ENCODE data around the gene L3MBTL4. TPM values are rescaled to one million over a fixed set of nuclear protein-coding genes. Genes with fewer than 3 reads are reported as not detected.

L3MBTL4 gene
- total RNA-seq, 1 experiment from 2014 or later = not detected

GRCh38 chr18:6021306-6022073 lies 393.2 kb downstream of the L3MBTL4 start:
- Histone ChIP-seq H2AFZ (ENCODE audit: low read depth, low read length, poor library complexity, severe bottlenecking) (no peak overlapping the region), H3K4me3 (replicated peaks in 1 of 2; ENCODE audit: low read depth in 1 of 2, low read length in 2 of 2) (no peak overlapping the region), H4K20me1 (ENCODE audit: insufficient read depth) (no peaks in the 10 kb centered on the region), H3K36me3 (ENCODE audit: control insufficient read depth in 1 of 2, insufficient read depth in 2 of 2, low read length in 2 of 2) (no peaks in the 10 kb centered on the region), H3K27me3 (ENCODE audit: insufficient read depth, low read length) (no peaks in the 10 kb centered on the region), H3K27ac (ENCODE audit: low read depth, low read length) (no peak overlapping the region), H3K9me3 (ENCODE audit: control insufficient read depth in 1 of 2, insufficient read depth in 1 of 2, low read depth in 1 of 2, low read length in 2 of 2) (peaks cover 13 to 30% of the 10 kb centered on the region in 2 experiments; a peak in 2 of 4 replicates), H3K9me2 (ENCODE audit: insufficient read depth) (no peaks in the 10 kb centered on the region), H3K4me2 (ENCODE audit: low read length) (no peak overlapping the region), H3K9ac (ENCODE audit: low read length) (no peak overlapping the region), H3K79me2 (ENCODE audit: insufficient read depth, low read length) (no peaks in the 10 kb centered on the region), H3K4me1 (ENCODE audit: control insufficient read depth in 1 of 2, insufficient read depth in 2 of 2, low read length in 2 of 2) (no peaks in the 10 kb centered on the region)
- ChIA-PET CTCF (no interaction called here), RAD21 (ENCODE audit: low non-redundant PET in 1 of 2, low total read pairs in 2 of 2, uncharacterized antibody in 2 of 2, unreplicated experiment in 2 of 2) (no interaction called here), POLR2A (no interaction called here)
- DNase-seq (ENCODE audit: low read depth, low spot score) = no peak
- intact Hi-C loops (cut with micrococcal nuclease) = no loop called here
- TF ChIP-seq ZBTB33 (IDR thresholded peaks at IDR 0.05; ENCODE audit: extremely low read depth, insufficient replicate concordance, low read length) (no peak), EZH2 (IDR thresholded peaks at IDR 0.05) (no peak), JUND (IDR thresholded peaks at IDR 0.05) (no peak), MAX (IDR thresholded peaks at IDR 0.05) (no peak), POLR2A (IDR thresholded peaks at IDR 0.05; ENCODE audit: borderline replicate concordance, extremely low read depth, insufficient read depth, insufficient read length) (no peak), RAD21 (IDR thresholded peaks at IDR 0.05; ENCODE audit: low read depth) (no peak)
- BruUV-seq (replicated peaks) = no TSS peak
- ATAC-seq = no peak

GRCh38 chr18:6018671-6019070 lies 396.0 kb downstream of the L3MBTL4 start:
- Histone ChIP-seq H3K9me3 (ENCODE audit: control insufficient read depth in 1 of 2, insufficient read depth in 1 of 2, low read depth in 1 of 2, low read length in 2 of 2) (peaks cover 14 to 29% of the 10 kb centered on the region in 2 experiments; a peak in 2 of 4 replicates), H3K4me1 (ENCODE audit: control insufficient read depth in 1 of 2, insufficient read depth in 2 of 2, low read length in 2 of 2) (no peaks in the 10 kb centered on the region), H3K79me2 (ENCODE audit: insufficient read depth, low read length) (no peaks in the 10 kb centered on the region), H3K27ac (ENCODE audit: low read depth, low read length) (no peak overlapping the region), H2AFZ (ENCODE audit: low read depth, low read length, poor library complexity, severe bottlenecking) (no peak overlapping the region), H3K4me3 (replicated peaks in 1 of 2; ENCODE audit: low read depth in 1 of 2, low read length in 2 of 2) (no peak overlapping the region), H3K36me3 (ENCODE audit: control insufficient read depth in 1 of 2, insufficient read depth in 2 of 2, low read length in 2 of 2) (no peaks in the 10 kb centered on the region), H3K27me3 (ENCODE audit: insufficient read depth, low read length) (no peaks in the 10 kb centered on the region), H4K20me1 (ENCODE audit: insufficient read depth) (no peaks in the 10 kb centered on the region), H3K9me2 (ENCODE audit: insufficient read depth) (no peaks in the 10 kb centered on the region), H3K4me2 (ENCODE audit: low read length) (no peak overlapping the region), H3K9ac (ENCODE audit: low read length) (no peak overlapping the region)
- DNase-seq (ENCODE audit: low read depth, low spot score) (no peak), ATAC-seq (no peak)
- no TSS peak for BruUV-seq (replicated peaks)
- TF ChIP-seq EZH2phosphoT487 (IDR thresholded peaks at IDR 0.05; ENCODE audit: borderline replicate concordance) (no peak), ELF1 (IDR thresholded peaks at IDR 0.05; ENCODE audit: borderline replicate concordance, low read depth) (no peak), SP1 (IDR thresholded peaks at IDR 0.05; ENCODE audit: low read depth) (no peak), TCF7L2 (IDR thresholded peaks at IDR 0.05; ENCODE audit: borderline replicate concordance, extremely low read depth, insufficient read depth, insufficient read length) (no peak), CEBPB (IDR thresholded peaks at IDR 0.05; ENCODE audit: low read depth) (no peak), EZH2 (IDR thresholded peaks at IDR 0.05) (no peak), ATF3 (IDR thresholded peaks at IDR 0.05) (no peak), CBX3 (IDR thresholded peaks at IDR 0.05; ENCODE audit: low read depth) (no peak), EGR1 (IDR thresholded peaks at IDR 0.05; ENCODE audit: low read depth) (no peak)
- intact Hi-C loops (cut with micrococcal nuclease) = no loop called here
- POLR2A ChIA-PET = no interaction called here
- RAD21 ChIA-PET (ENCODE audit: low non-redundant PET in 1 of 2, low total read pairs in 2 of 2, uncharacterized antibody in 2 of 2, unreplicated experiment in 2 of 2) = no interaction called here
- CTCF ChIA-PET = no interaction called here
